SK-N-MC (cell line): ENCODE measurements around the gene AKR1C4.

ENCODE experiments used
- EZH2 ChIP-seq: fragments of 200-600 bp; sonication (generic); IDR thresholded peaks from one replicate; pipeline ENCODE4 v1.6.1; 2017; ENCODE audit warnings: antibody characterized with exemption
- POLR2AphosphoS5 ChIP-seq: IDR thresholded peaks from 2 replicates; pipeline ENCODE4 v1.6.1; 2012; ENCODE audit warnings: mild to moderate bottlenecking, low read depth, low read length, borderline replicate concordance

GRCh38 chr10:5194431-5194830 lies 2.2 kb upstream of the AKR1C4 start:
- TF ChIP-seq POLR2AphosphoS5 (no peak), EZH2 (no peak)
